ENCODE measurements around the gene PCSK1N.

DNA sequence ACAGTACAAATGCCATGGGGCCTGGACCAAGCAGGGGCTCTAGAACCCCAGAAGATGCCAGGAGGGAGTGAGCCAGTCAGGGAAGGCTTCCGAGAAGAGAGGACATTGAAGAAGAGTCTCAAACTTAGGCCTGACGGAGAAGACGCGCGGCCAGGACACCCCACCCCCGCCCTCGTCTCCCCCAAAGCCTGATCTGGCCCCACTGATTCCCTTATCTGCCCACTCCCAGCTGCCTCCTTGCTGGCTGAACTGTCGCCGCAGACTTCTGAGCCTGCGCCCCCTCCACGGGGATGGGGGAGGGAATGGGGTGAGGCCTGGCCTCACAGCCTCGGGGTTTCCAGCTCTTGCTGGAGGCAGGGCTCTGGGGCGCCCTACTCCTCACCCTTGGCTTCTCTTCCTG lies 52.6 kb downstream of the PCSK1N start:
- TF ChIP-seq EZH2phosphoT487 (IDR thresholded peaks at IDR 0.05; ENCODE audit: insufficient read depth, low read depth) (no peak), EZH2 (IDR thresholded peaks at IDR 0.05; ENCODE audit: insufficient read depth, poor library complexity, severe bottlenecking) (no peak)
